H54 (cell line): ENCODE results near the gene KLF4.
A peak's percentile ranks its signal among the peaks of the same experiment; 100 is the strongest.
"Not testable (repeated sequence)": the region's sequence is repeated elsewhere in the genome, so short reads cannot be mapped to it uniquely, and the experiment has no call there.

ENCODE experiments used
- DNase-seq: peaks from one replicate; pipeline ENCODE4 v3.0.0; 2011; ENCODE audit warnings: low spot score, mixed read lengths; ENCODE audit not compliant: insufficient read length
- FAIRE-seq: peaks from 3 replicates; lab custom pipeline; 2011; peaks lifted over from hg19 to GRCh38; lab: Jason Lieb, UNC
- POLR2A ChIP-seq: IDR thresholded peaks from 2 replicates; pipeline ENCODE4 v1.6.1; 2011; ENCODE audit warnings: low read depth, mild to moderate bottlenecking, low read length

Gene KLF4

GRCh38 chr9:107492381-107492970 lies 2.9 kb upstream of the KLF4 start:
- no peak for TF ChIP-seq POLR2A
- no peak for DNase-seq
- no peak for FAIRE-seq

GRCh38 chr9:107491081-107492053 lies 1.8 kb upstream of the KLF4 start:
- FAIRE-seq (no peak), DNase-seq (no peak)
- TF ChIP-seq POLR2A, result no peak

GRCh38 chr9:107490606-107490970 lies 1.0 kb upstream of the KLF4 start:
- FAIRE-seq, DNase-seq: not testable (repeated sequence)

GRCh38 chr9:107489144-107489673 lies 360 bp downstream of the KLF4 start:
- peak; percentile 49 for DNase-seq

GRCh38 chr9:107488375-107489143 lies 1.0 kb downstream of the KLF4 start:
- no peak for DNase-seq
- TF ChIP-seq POLR2A, result no peak
- no peak for FAIRE-seq

More at GRCh38 chr9:107489144-107489673, 360 bp downstream of the KLF4 start:
- TF ChIP-seq POLR2A, result no peak
- FAIRE-seq, result no peak

GRCh38 chr9:107487521-107488374 lies 1.8 kb downstream of the KLF4 start:
- FAIRE-seq (no peak), DNase-seq (no peak)

GRCh38 chr9:107486674-107487520 lies 2.7 kb downstream of the KLF4 start:
- DNase-seq, result no peak
- FAIRE-seq, result no peak

More at GRCh38 chr9:107487521-107488374, 1.8 kb downstream of the KLF4 start:
- TF ChIP-seq POLR2A, result no peak

GRCh38 chr9:107485458-107486043 lies 4.0 kb downstream of the KLF4 start:
- DNase-seq (no peak), FAIRE-seq (no peak)
- no peak for TF ChIP-seq POLR2A

More at GRCh38 chr9:107486674-107487520, 2.7 kb downstream of the KLF4 start:
- no peak for TF ChIP-seq POLR2A

- FAIRE-seq, result peak; percentile 99
Observed at GRCh38 chr9:107484117-107484723, 5.3 kb downstream of the KLF4 start.

GRCh38 chr9:107483666-107484065 lies 5.9 kb downstream of the KLF4 start:
- FAIRE-seq (peak; percentile 30), DNase-seq (no peak)
- no peak for TF ChIP-seq POLR2A

More at GRCh38 chr9:107484117-107484723, 5.3 kb downstream of the KLF4 start:
- no peak for TF ChIP-seq POLR2A
- DNase-seq, result peak; percentile 83

GRCh38 chr9:107481035-107481434 lies 8.5 kb downstream of the KLF4 start:
- no peak for TF ChIP-seq POLR2A
- DNase-seq (no peak), FAIRE-seq (no peak)
